IMR-90 (cell line): ENCODE measurements around the gene FAM98B.

Source experiments
- BHLHE40 ChIP-seq: fragments of 150-350 bp; IDR thresholded peaks from 2 replicates; pipeline ENCODE4 v1.6.1; 2016; ENCODE audit warnings: mild to moderate bottlenecking, low read depth, low read length
- CEBPB ChIP-seq: IDR thresholded peaks from 2 replicates; pipeline ENCODE4 v1.6.1; 2012; ENCODE audit warnings: low read depth, low read length, improper control_type of control experiment
- CHD1 ChIP-seq: IDR thresholded peaks from 2 replicates; pipeline ENCODE4 v1.6.1; 2012; ENCODE audit warnings: low read depth, low read length, improper control_type of control experiment
- CTCF ChIP-seq: conservative IDR thresholded peaks from 2 replicates; pipeline ENCODE4 v1.5.1; 2012; ENCODE audit warnings: mild to moderate bottlenecking, low read depth, low read length, improper control_type of control experiment
- FOS ChIP-seq: fragments of 150-350 bp; IDR thresholded peaks from 2 replicates; pipeline ENCODE4 v1.6.1; 2016; ENCODE audit warnings: low read depth, low read length
- MAFK ChIP-seq: IDR thresholded peaks from 2 replicates; pipeline ENCODE4 v1.6.1; 2012; ENCODE audit warnings: low read depth, low read length, improper control_type of control experiment
- MAZ ChIP-seq: IDR thresholded peaks from 2 replicates; pipeline ENCODE4 v1.6.1; 2012; ENCODE audit warnings: low read depth, mild to moderate bottlenecking, low read length, improper control_type of control experiment, moderate library complexity, borderline replicate concordance
- MXI1 ChIP-seq: IDR thresholded peaks from 2 replicates; pipeline ENCODE4 v1.6.1; 2012; ENCODE audit warnings: low read depth, mild to moderate bottlenecking, low read length, moderate library complexity, borderline replicate concordance
- POLR2A ChIP-seq: IDR thresholded peaks from 2 replicates; pipeline ENCODE4 v1.6.1; 2012; ENCODE audit warnings: mild to moderate bottlenecking, low read depth, low read length
- RAD21 ChIP-seq: IDR thresholded peaks from 2 replicates; pipeline ENCODE4 v1.6.1; 2012; ENCODE audit warnings: low read length, improper control_type of control experiment
- RCOR1 ChIP-seq: IDR thresholded peaks from 2 replicates; pipeline ENCODE4 v1.6.1; 2012; ENCODE audit warnings: mild to moderate bottlenecking, low read length, improper control_type of control experiment; ENCODE audit not compliant: insufficient replicate concordance
- RFX5 ChIP-seq: IDR thresholded peaks from 2 replicates; pipeline ENCODE4 v1.8.0; 2012; ENCODE audit warnings: low read depth, mild to moderate bottlenecking, low read length, moderate library complexity
- USF2 ChIP-seq: fragments of 150-350 bp; IDR thresholded peaks from 2 replicates; pipeline ENCODE4 v1.6.1; 2017; ENCODE audit warnings: mild to moderate bottlenecking, antibody characterized with exemption, low read length, low read depth
- TF ChIP-seq, protein P1 (sequence below): fragments of 150-350 bp; IDR thresholded peaks from 2 replicates; pipeline ENCODE4 v1.6.1; 2016; ENCODE audit warnings: low read depth, mild to moderate bottlenecking, low read length, moderate library complexity, borderline replicate concordance

DNA sequence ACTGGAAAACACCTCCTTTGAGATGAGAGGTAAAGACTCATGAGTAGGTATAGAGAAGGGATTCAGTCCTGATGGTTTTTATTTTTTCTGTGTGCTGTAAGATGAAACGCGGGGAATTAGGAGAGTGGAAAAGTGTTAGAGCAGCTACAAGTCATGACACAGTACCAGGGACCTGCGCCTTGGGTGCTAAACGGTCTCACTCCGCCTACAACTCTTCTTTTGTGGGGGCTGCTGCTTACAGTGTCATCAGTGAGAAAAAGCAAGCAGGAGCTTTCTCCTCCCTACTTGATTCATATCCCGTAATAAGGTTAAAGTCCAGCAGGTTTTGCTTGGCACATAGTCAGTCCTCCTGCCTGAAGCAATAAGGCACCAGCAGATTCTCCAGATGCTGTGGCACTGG, 71.6 kb downstream of the FAM98B start:
- no peak for TF ChIP-seq MXI1
- TF ChIP-seq CTCF, result no peak
- TF ChIP-seq CEBPB, result no peak
- TF ChIP-seq POLR2A, result no peak
- no peak for TF ChIP-seq MAZ
- TF ChIP-seq BHLHE40, result no peak
- TF ChIP-seq CHD1, result no peak
- TF ChIP-seq, protein P1, sequence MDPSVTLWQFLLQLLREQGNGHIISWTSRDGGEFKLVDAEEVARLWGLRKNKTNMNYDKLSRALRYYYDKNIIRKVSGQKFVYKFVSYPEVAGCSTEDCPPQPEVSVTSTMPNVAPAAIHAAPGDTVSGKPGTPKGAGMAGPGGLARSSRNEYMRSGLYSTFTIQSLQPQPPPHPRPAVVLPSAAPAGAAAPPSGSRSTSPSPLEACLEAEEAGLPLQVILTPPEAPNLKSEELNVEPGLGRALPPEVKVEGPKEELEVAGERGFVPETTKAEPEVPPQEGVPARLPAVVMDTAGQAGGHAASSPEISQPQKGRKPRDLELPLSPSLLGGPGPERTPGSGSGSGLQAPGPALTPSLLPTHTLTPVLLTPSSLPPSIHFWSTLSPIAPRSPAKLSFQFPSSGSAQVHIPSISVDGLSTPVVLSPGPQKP, result no peak
- TF ChIP-seq RAD21, result no peak
- TF ChIP-seq RCOR1, result no peak
- TF ChIP-seq USF2, result no peak
- TF ChIP-seq RFX5, result no peak
- TF ChIP-seq MAFK, result no peak
- TF ChIP-seq FOS, result no peak
